ACC112 (cell line): ENCODE results near the gene PARD6G.
"Not testable (repeated sequence)": the region's sequence is repeated elsewhere in the genome, so short reads cannot be mapped to it uniquely, and the experiment has no call there.

Source experiments
- H2AFZ ChIP-seq: fragments of 200-600 bp; sonication (generic); one replicate; pipeline ENCODE4 v1.6.0; 2017; ENCODE audit warnings: antibody characterized with exemption, low read length; ENCODE audit not compliant: unreplicated experiment
- H3K27ac ChIP-seq: fragments of 200-600 bp; sonication (generic); 2 replicates; pipeline ENCODE4 v1.5.1; 2014; ENCODE audit warnings: low read depth, mild to moderate bottlenecking, antibody characterized with exemption, low read length, moderate library complexity
- H3K27me3 ChIP-seq: fragments of 200-600 bp; sonication (generic); 2 replicates; pipeline ENCODE4 v1.6.1; 2014; ENCODE audit warnings: mild to moderate bottlenecking, antibody characterized with exemption, low read length, moderate library complexity, mixed read lengths; ENCODE audit not compliant: insufficient read depth
- H3K36me3 ChIP-seq: fragments of 200-600 bp; sonication (generic); 2 replicates; pipeline ENCODE4 v1.6.1; 2016; ENCODE audit warnings: mild to moderate bottlenecking, antibody characterized with exemption, low read length, moderate library complexity, mixed read lengths; ENCODE audit not compliant: insufficient read depth
- H3K4me1 ChIP-seq: fragments of 200-600 bp; sonication (generic); one replicate; pipeline ENCODE4 v1.6.1; 2016; ENCODE audit warnings: low read length, mixed read lengths; ENCODE audit not compliant: insufficient read depth, unreplicated experiment, control insufficient read depth
- H3K4me3 ChIP-seq: fragments of 200-600 bp; sonication (generic); 2 replicates; pipeline ENCODE4 v1.5.1; 2014; ENCODE audit warnings: mild to moderate bottlenecking, low read depth, low read length
- H3K79me2 ChIP-seq: fragments of 200-600 bp; sonication (generic); one replicate; pipeline ENCODE4 v1.6.0; 2016; ENCODE audit warnings: low read length; ENCODE audit not compliant: control insufficient read depth, unreplicated experiment, insufficient read depth

The PARD6G gene

GRCh38 chr18:80238651-80239260 lies 8.6 kb downstream of the PARD6G start:
- H3K4me3 ChIP-seq: no peak overlapping the region
- H3K4me1 ChIP-seq: no peaks in the 10 kb centered on the region
- H3K36me3 ChIP-seq: no peaks in the 10 kb centered on the region
- H3K79me2 ChIP-seq: no peaks in the 10 kb centered on the region
- no peak overlapping the region for H2AFZ ChIP-seq
- H3K27me3 ChIP-seq: peaks cover 7% of the 10 kb centered on the region; the same call in 1 of the 2 replicates
- H3K27ac ChIP-seq: no peak overlapping the region

- H3K4me1 ChIP-seq, H3K36me3 ChIP-seq, H3K27me3 ChIP-seq, H3K79me2 ChIP-seq, H3K27ac ChIP-seq, H3K4me3 ChIP-seq, H2AFZ ChIP-seq: not testable (repeated sequence)
These were observed 9.8 kb downstream of the PARD6G start for GRCh38 chr18:80237519-80237918.

GRCh38 chr18:80234398-80234797 lies 12.9 kb downstream of the PARD6G start:
- Histone ChIP-seq H3K79me2 (no peaks in the 10 kb centered on the region), H3K4me3 (no peak overlapping the region), H3K4me1 (no peaks in the 10 kb centered on the region), H3K27ac (no peak overlapping the region), H3K27me3 (no peaks in the 10 kb centered on the region), H2AFZ (no peak overlapping the region), H3K36me3 (no peaks in the 10 kb centered on the region)

- H3K36me3 ChIP-seq: no peaks in the 10 kb centered on the region
- H3K4me1 ChIP-seq: no peaks in the 10 kb centered on the region
- H2AFZ ChIP-seq: no peak overlapping the region
- H3K4me3 ChIP-seq: no peak overlapping the region
- H3K27ac ChIP-seq: no peak overlapping the region
- H3K27me3 ChIP-seq: no peaks in the 10 kb centered on the region
- no peaks in the 10 kb centered on the region for H3K79me2 ChIP-seq
These were observed 13.4 kb downstream of the PARD6G start for GRCh38 chr18:80233899-80234298.

- H3K79me2 ChIP-seq: no peaks in the 10 kb centered on the region
- H3K4me3 ChIP-seq: no peak overlapping the region
- no peaks in the 10 kb centered on the region for H3K27me3 ChIP-seq
- H3K36me3 ChIP-seq: no peaks in the 10 kb centered on the region
- no peak overlapping the region for H3K27ac ChIP-seq
- H3K4me1 ChIP-seq: no peaks in the 10 kb centered on the region
- H2AFZ ChIP-seq: no peak overlapping the region
These were observed 14.0 kb downstream of the PARD6G start for GRCh38 chr18:80233201-80233835.

GRCh38 chr18:80232710-80233109 lies 14.6 kb downstream of the PARD6G start:
- Histone ChIP-seq H2AFZ (no peak overlapping the region), H3K27me3 (no peaks in the 10 kb centered on the region), H3K36me3 (no peaks in the 10 kb centered on the region), H3K4me1 (no peaks in the 10 kb centered on the region), H3K4me3 (no peak overlapping the region), H3K79me2 (no peaks in the 10 kb centered on the region), H3K27ac (no peak overlapping the region)

- Histone ChIP-seq H3K79me2 (no peaks in the 10 kb centered on the region), H3K27me3 (no peaks in the 10 kb centered on the region), H3K36me3 (no peaks in the 10 kb centered on the region), H3K27ac (no peak overlapping the region), H2AFZ (no peak overlapping the region), H3K4me3 (no peak overlapping the region), H3K4me1 (no peaks in the 10 kb centered on the region)
These were observed 15.3 kb downstream of the PARD6G start for GRCh38 chr18:80232030-80232429.

- Histone ChIP-seq H3K4me1 (no peaks in the 10 kb centered on the region), H3K79me2 (no peaks in the 10 kb centered on the region), H2AFZ (no peak overlapping the region), H3K36me3 (no peaks in the 10 kb centered on the region), H3K4me3 (no peak overlapping the region), H3K27ac (no peak overlapping the region), H3K27me3 (no peaks in the 10 kb centered on the region; the same call in 1 of the 2 replicates)
These were observed 15.7 kb downstream of the PARD6G start for GRCh38 chr18:80231616-80232015.

- Histone ChIP-seq H3K27ac (no peak overlapping the region), H3K36me3 (no peaks in the 10 kb centered on the region), H3K4me1 (no peaks in the 10 kb centered on the region), H2AFZ (no peak overlapping the region), H3K27me3 (no peaks in the 10 kb centered on the region; the same call in 1 of the 2 replicates), H3K4me3 (no peak overlapping the region), H3K79me2 (no peaks in the 10 kb centered on the region)
These were observed 16.2 kb downstream of the PARD6G start for GRCh38 chr18:80231151-80231550.

- no peak overlapping the region for H3K4me3 ChIP-seq
- H3K27ac ChIP-seq: no peak overlapping the region
- H3K79me2 ChIP-seq: no peaks in the 10 kb centered on the region
- no peak overlapping the region for H2AFZ ChIP-seq
- H3K36me3 ChIP-seq: no peaks in the 10 kb centered on the region
- no peaks in the 10 kb centered on the region for H3K4me1 ChIP-seq
- no peaks in the 10 kb centered on the region; the same call in 1 of the 2 replicates for H3K27me3 ChIP-seq
These were observed 17.3 kb downstream of the PARD6G start for GRCh38 chr18:80229766-80230745.
